ENCODE data around the gene ZNF800. TPM values are rescaled to one million over a fixed set of nuclear protein-coding genes. Genes with fewer than 3 reads are reported as not detected.

Gene ZNF800
- total RNA-seq, 1 donor from 2014 or later = 31.9 TPM

DNA sequence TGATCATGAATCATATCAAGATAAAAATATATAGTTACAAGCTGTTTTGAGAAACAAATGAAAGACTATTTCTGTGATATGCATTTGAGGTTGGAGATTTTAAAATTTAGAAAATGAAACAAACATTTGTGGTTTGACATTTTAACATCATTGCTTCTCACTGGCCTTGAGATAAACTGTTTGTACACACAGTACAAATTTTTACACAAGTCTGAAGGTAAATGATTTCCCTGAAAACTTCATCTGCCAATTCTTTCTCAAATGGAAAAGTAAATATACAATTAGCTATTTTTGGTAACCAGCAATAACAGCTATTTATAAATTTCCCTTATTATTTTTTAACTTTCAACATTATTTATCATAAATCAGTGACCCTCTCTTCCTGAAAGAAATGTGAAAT, 38.6 kb downstream of the ZNF800 start:
- Histone ChIP-seq H3K27me3 (no peaks in the 10 kb centered on the region), H3K4me3 (no peak overlapping the region), H3K27ac (no peak overlapping the region), H3K4me1 (no peaks in the 10 kb centered on the region), H3K9me3 (no peaks in the 10 kb centered on the region), H3K36me3 (no peaks in the 10 kb centered on the region)
- TF ChIP-seq POLR2AphosphoS5 (IDR thresholded peaks at IDR 0.05; ENCODE audit: insufficient read depth in 1 of 2, low read depth in 1 of 2) = no peak
- TF ChIP-seq POLR2A (IDR thresholded peaks at IDR 0.05) = no peak
- TF ChIP-seq, protein P1, sequence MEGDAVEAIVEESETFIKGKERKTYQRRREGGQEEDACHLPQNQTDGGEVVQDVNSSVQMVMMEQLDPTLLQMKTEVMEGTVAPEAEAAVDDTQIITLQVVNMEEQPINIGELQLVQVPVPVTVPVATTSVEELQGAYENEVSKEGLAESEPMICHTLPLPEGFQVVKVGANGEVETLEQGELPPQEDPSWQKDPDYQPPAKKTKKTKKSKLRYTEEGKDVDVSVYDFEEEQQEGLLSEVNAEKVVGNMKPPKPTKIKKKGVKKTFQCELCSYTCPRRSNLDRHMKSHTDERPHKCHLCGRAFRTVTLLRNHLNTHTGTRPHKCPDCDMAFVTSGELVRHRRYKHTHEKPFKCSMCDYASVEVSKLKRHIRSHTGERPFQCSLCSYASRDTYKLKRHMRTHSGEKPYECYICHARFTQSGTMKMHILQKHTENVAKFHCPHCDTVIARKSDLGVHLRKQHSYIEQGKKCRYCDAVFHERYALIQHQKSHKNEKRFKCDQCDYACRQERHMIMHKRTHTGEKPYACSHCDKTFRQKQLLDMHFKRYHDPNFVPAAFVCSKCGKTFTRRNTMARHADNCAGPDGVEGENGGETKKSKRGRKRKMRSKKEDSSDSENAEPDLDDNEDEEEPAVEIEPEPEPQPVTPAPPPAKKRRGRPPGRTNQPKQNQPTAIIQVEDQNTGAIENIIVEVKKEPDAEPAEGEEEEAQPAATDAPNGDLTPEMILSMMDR (IDR thresholded peaks at IDR 0.05) = no peak
- no peak for DNase-seq (ENCODE audit: extremely low spot score in 2 of 2)
- intact Hi-C loops (cut with DNase I) = no loop called here

DNA sequence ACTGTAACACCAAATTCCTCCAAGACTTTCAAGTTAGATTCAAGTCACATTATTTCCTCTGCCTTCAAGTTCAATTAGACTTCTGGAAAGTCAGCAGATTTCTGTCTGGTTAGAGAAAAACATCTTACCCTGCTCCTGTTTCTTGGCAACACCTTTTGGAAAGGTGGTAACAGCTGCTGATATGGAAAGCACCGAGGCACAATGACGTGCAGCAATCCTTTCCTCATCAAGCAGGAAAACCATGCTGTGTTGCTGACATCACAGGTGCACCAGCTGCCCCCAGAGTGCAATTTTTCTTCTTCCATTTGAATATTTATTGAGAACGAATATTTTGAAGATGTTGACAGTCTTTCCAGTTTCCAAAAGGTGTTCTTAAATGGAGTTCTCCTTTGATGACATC, 41.9 kb downstream of the ZNF800 start:
- no peak for TF ChIP-seq POLR2AphosphoS5 (IDR thresholded peaks at IDR 0.05; ENCODE audit: insufficient read depth in 1 of 2, low read depth in 1 of 2)
- TF ChIP-seq, protein P1 (IDR thresholded peaks at IDR 0.05) = no peak
- no peak for TF ChIP-seq POLR2A (IDR thresholded peaks at IDR 0.05)
- Histone ChIP-seq H3K27me3 (no peaks in the 10 kb centered on the region), H3K36me3 (no peaks in the 10 kb centered on the region), H3K4me1 (peaks cover 4% of the 10 kb centered on the region), H3K27ac (no peak overlapping the region), H3K4me3 (no peak overlapping the region), H3K9me3 (no peaks in the 10 kb centered on the region)
- no peak for DNase-seq (ENCODE audit: extremely low spot score in 2 of 2)
- intact Hi-C loops (cut with DNase I) = no loop called here

DNA sequence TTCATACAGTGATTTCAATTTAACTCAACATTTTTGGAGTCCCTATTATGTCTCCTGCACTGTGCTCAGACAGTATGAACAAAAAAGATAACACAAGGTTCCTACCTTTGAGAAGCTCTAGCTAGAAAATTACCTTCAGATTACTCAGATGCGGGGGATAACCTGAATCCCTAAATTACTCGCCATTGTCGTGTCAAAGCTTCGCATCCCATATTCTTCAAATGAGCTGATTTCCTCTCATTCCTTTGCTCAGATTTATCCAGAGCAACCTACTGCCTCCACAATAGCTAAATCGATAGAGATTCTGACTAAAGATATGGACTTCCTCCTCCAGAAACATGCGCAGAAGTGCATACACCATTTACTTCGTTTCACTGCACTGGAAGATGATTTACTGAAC, 42.6 kb downstream of the ZNF800 start:
- intact Hi-C loops (cut with DNase I) = no loop called here
- no peak overlapping the region for H3K27ac ChIP-seq
- no peak overlapping the region for H3K4me3 ChIP-seq
- TF ChIP-seq, protein P1 (IDR thresholded peaks at IDR 0.05) = no peak
- TF ChIP-seq POLR2A (IDR thresholded peaks at IDR 0.05) (no peak), POLR2AphosphoS5 (IDR thresholded peaks at IDR 0.05; ENCODE audit: insufficient read depth in 1 of 2, low read depth in 1 of 2) (no peak)
- H3K9me3 ChIP-seq = no peaks in the 10 kb centered on the region
- no peaks in the 10 kb centered on the region for H3K36me3 ChIP-seq
- no peak for DNase-seq (ENCODE audit: extremely low spot score in 2 of 2)
- peaks cover 4% of the 10 kb centered on the region for H3K4me1 ChIP-seq
- no peaks in the 10 kb centered on the region for H3K27me3 ChIP-seq

DNA sequence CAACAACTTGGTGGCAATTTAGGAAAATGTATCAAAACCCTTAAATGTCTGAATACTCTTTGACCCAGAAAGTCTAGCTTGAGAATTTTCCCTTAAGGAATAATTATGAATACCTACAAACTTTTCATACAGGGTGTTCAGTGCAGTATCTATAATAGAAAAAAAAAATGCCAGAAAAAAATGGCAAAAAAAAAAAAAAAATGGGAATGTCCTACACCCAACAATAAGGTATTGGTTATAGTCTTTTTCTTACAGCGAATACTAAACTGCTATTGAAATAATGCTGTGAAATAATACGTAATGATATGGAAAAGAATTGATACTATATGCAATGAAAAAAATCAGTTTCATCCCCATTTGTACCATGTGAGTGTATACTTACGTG, 44.3 kb downstream of the ZNF800 start:
- Histone ChIP-seq H3K36me3 (no peaks in the 10 kb centered on the region), H3K27ac (no peak overlapping the region), H3K9me3 (no peaks in the 10 kb centered on the region), H3K4me3 (peak overlapping the region; percentile 32 to 39), H3K4me1 (peaks cover 4% of the 10 kb centered on the region), H3K27me3 (no peaks in the 10 kb centered on the region)
- DNase-seq (ENCODE audit: extremely low spot score in 2 of 2) = no peak
- intact Hi-C loops (cut with DNase I) = no loop called here
- TF ChIP-seq, protein P1 (IDR thresholded peaks at IDR 0.05) = no peak
- TF ChIP-seq POLR2A (IDR thresholded peaks at IDR 0.05) (no peak), POLR2AphosphoS5 (IDR thresholded peaks at IDR 0.05; ENCODE audit: insufficient read depth in 1 of 2, low read depth in 1 of 2) (no peak)

DNA sequence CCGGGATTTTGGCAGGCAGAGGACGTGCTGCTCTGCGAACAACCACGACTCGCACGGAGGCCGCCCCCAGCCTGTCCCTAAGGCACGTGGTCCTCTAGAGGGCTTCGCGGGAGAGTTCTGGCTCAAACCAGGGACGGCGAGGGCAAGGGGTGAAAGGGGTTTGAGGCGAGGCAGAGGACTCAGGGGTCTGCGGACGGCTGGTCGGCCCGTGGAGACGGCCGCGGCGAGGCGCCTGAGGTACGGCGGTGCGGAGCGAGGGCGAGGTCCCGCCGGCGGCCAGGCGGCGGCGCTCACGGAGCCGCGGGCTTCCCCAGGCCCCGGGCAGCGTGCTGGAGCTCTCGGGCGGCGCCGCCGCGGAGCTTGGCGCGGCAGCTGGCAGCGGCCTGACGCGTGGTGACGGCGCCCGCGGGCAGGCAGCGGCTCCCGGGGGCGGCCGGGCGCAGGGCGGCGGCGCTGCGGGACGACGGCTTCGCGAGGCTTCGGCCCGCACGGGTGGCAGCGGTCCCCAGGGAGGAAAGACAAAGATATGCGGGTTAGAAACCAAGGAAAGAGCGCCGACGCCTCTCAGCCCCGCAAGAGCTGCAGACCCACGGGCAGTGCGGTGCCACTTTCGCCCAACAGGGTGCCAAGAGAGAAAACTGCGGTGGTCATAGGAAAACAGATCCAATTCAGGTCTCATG, 44.8 kb downstream of the ZNF800 start:
- intact Hi-C loops (cut with DNase I) = no loop called here
- H3K4me1 ChIP-seq = peaks cover 4% of the 10 kb centered on the region
- H3K9me3 ChIP-seq = no peaks in the 10 kb centered on the region
- peak overlapping the region; percentile 32 to 39 for H3K4me3 ChIP-seq
- no peak for DNase-seq (ENCODE audit: extremely low spot score in 2 of 2)
- no peaks in the 10 kb centered on the region for H3K27me3 ChIP-seq
- no peaks in the 10 kb centered on the region for H3K36me3 ChIP-seq
- H3K27ac ChIP-seq = no peak overlapping the region
- TF ChIP-seq POLR2AphosphoS5 (IDR thresholded peaks at IDR 0.05; ENCODE audit: insufficient read depth in 1 of 2, low read depth in 1 of 2) = no peak
- TF ChIP-seq, protein P1 (IDR thresholded peaks at IDR 0.05) = peak in 1 of 3 experiments; percentile 23

Measured in vagina (tissue), 2 donors.